Neural cell (in vitro differentiated cells): ENCODE measurements around the gene STYXL1.

Source experiments
- CTCF ChIP-seq: fragments of 450-650 bp; IDR thresholded peaks from 2 replicates; pipeline ENCODE4 v1.5.1; 2014; ENCODE audit warnings: antibody characterized with exemption, mild to moderate bottlenecking, moderate library complexity; ENCODE audit not compliant: poor library complexity, severe bottlenecking
- EZH2 ChIP-seq: fragments of 200-600, 300-800 bp; shearing (Covaris generic), sonication (generic); IDR thresholded peaks from 2 replicates; pipeline ENCODE4 v1.6.1; 2014; ENCODE audit warnings: antibody characterized with exemption, low read length, borderline replicate concordance, mild to moderate bottlenecking; ENCODE audit not compliant: insufficient read depth, poor library complexity, severe bottlenecking
- MXI1 ChIP-seq: fragments of 450-650 bp; conservative IDR thresholded peaks from 2 replicates; pipeline ENCODE4 v1.6.1; 2014; ENCODE audit warnings: antibody characterized with exemption, mild to moderate bottlenecking; ENCODE audit not compliant: poor library complexity, severe bottlenecking
- RAD21 ChIP-seq: fragments of 450-650 bp; conservative IDR thresholded peaks from 2 replicates; pipeline ENCODE4 v1.6.1; 2014; ENCODE audit warnings: antibody characterized with exemption, mild to moderate bottlenecking, moderate library complexity
- SMC3 ChIP-seq: fragments of 450-650 bp; conservative IDR thresholded peaks from 2 replicates; pipeline ENCODE4 v1.6.1; 2014; ENCODE audit warnings: antibody characterized with exemption, mild to moderate bottlenecking, moderate library complexity; ENCODE audit not compliant: poor library complexity
- TAF1 ChIP-seq: IDR thresholded peaks from 2 replicates; pipeline ENCODE4 v1.6.1; 2012; ENCODE audit warnings: low read depth
- TF ChIP-seq, protein P1 (sequence below): IDR thresholded peaks from 2 replicates; pipeline ENCODE4 v1.6.1; 2012; ENCODE audit warnings: borderline replicate concordance

- TF ChIP-seq EZH2 (no peak), CTCF (no peak), MXI1 (no peak), SMC3 (no peak), TAF1 (no peak), RAD21 (no peak)
- TF ChIP-seq, protein P1, sequence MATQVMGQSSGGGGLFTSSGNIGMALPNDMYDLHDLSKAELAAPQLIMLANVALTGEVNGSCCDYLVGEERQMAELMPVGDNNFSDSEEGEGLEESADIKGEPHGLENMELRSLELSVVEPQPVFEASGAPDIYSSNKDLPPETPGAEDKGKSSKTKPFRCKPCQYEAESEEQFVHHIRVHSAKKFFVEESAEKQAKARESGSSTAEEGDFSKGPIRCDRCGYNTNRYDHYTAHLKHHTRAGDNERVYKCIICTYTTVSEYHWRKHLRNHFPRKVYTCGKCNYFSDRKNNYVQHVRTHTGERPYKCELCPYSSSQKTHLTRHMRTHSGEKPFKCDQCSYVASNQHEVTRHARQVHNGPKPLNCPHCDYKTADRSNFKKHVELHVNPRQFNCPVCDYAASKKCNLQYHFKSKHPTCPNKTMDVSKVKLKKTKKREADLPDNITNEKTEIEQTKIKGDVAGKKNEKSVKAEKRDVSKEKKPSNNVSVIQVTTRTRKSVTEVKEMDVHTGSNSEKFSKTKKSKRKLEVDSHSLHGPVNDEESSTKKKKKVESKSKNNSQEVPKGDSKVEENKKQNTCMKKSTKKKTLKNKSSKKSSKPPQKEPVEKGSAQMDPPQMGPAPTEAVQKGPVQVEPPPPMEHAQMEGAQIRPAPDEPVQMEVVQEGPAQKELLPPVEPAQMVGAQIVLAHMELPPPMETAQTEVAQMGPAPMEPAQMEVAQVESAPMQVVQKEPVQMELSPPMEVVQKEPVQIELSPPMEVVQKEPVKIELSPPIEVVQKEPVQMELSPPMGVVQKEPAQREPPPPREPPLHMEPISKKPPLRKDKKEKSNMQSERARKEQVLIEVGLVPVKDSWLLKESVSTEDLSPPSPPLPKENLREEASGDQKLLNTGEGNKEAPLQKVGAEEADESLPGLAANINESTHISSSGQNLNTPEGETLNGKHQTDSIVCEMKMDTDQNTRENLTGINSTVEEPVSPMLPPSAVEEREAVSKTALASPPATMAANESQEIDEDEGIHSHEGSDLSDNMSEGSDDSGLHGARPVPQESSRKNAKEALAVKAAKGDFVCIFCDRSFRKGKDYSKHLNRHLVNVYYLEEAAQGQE, result no peak
These were observed 29.6 kb upstream of the STYXL1 start for GRCh38 chr7:76077435-76077834.
